ENCODE data around the gene KCNA2.

Gene KCNA2

DNA sequence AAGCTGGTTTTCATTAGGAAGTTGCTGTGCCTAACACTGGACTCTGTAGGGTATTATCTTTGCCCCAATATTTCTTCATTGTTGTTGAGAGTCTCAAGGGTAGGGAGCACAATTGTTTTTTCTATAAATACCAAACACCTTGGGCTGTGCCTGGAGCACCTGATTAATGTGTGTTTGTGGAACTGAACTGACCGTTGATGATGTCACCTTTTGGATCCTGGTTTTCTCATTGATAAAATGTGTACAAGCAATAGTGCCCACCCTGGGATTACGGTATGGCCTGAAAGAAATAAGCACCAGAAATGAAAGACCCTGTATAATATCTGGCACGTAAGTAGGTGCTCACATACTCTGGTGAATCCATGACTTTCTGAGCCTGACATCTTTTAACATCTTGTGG lies 39.3 kb downstream of the KCNA2 start:
- no peak for DNase-seq (ENCODE audit: low spot score)

DNA sequence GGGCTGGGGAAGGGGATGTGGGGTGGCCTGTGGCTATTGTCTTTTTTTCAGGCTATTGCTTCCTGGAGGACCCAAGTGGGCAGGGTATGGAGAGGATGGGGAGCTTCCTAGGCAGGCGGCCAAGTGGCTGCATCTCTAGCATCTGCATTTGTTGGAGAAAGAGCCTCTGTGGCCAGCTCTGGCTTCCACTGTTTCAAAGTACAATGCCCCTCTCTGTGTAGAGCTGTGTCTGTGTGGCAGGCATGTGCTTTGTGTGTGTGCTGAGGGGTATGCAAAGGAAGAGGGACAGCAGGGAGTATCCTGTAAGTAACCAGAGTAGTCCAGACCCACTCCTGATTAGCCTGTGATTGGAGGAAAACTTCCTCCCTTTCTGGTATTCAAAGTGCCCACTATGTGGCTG lies 40.6 kb downstream of the KCNA2 start:
- no peak for DNase-seq (ENCODE audit: low spot score)

DNA sequence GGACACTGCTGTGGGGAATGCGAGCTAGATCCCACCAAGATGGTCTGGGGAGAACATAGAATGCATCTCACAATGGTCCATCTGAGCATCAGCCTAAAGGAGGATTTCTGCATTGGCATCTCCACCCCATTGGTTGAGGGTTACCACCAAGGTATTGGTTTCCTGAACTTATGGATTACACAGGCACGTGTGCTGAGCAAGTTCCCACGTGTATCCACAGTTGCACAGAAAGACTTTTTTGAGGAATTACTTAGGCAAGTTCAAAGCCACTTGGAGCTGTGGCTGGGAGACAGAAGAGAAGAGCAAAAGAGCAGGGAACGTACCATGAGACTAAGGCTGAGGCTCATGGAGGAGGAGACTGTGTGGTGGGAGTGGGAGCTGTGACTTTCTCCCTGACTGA lies 43.1 kb downstream of the KCNA2 start:
- no peak for DNase-seq (ENCODE audit: low spot score)

DNA sequence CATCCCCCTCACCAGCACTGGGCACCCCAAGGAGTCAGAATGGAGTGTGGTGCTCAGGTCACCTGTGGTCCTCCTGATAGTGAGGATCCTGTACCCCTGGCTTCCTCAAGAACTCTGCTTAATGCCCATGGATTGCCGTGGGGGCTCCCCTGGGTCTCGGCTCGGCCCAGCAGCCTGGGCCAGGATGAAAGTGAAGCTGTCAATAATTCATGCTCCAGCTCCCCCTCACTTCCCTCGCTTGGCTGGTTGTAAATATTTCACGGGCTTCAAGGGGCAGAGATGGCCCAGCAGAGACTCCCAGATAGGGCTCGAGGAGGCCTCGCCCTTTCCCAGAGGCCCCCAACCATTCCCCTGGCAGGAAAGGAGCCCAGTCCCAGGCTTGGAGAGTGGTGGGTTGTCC lies 44.6 kb downstream of the KCNA2 start:
- no peak for DNase-seq (ENCODE audit: low spot score)

DNA sequence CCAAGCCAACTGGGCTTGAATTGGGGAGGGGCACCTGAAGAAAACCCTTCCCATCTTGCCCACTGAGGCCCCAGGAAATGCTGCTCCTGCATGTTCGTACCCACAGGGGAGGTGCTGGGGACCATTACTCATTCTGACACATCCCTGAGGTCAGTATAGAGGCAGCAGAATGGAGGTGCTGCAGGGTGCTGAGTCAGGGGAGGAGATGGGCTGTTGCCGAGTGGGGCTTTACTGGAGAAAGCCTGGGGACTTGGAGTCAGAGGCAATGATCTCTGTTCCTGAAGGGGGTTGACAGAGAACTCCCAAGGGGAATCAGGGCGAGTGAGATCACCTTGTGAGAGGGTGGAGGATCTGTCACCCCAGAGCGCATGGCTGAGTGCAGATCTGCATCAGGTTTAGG lies 47.0 kb downstream of the KCNA2 start:
- DNase-seq (ENCODE audit: low spot score) = no peak

DNA sequence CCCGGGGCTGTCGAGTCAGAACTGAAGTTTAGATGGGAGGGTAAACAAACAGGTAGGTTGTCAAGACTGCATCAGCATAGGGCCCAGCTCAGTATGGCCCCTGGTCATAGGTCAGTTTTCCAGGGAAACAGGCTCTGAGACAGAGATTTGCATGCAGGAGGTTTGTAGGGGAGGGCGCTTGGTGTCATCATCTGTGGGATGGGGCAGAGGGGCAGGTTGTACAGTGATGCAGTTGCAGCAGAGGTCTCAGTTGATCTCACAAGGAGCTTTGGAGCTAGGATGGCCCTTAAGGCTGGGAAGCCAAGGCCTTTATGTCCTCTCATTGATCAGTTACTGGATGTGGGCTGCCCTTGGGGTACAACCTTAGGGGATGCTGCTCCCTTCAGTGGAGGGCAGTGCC lies 48.7 kb downstream of the KCNA2 start:
- DNase-seq (ENCODE audit: low spot score) = no peak

DNA sequence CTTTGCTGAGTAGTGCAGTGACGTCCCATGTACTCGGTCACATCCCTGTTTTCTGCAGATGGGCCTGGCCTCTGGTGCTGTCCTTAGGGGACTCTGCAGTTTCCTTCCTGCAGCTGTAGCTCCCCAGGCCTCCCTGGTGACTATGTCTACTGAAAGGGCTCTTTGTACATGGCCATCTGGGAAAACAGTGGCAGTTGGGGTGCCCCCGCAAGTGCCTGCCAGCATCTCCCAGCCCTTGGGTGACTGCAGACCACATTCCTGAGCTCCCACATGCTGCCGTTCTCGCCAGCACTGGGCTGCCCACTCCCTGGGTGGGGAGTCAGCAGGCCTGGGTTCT lies 49.7 kb downstream of the KCNA2 start:
- DNase-seq (ENCODE audit: low spot score) = no peak

DNA sequence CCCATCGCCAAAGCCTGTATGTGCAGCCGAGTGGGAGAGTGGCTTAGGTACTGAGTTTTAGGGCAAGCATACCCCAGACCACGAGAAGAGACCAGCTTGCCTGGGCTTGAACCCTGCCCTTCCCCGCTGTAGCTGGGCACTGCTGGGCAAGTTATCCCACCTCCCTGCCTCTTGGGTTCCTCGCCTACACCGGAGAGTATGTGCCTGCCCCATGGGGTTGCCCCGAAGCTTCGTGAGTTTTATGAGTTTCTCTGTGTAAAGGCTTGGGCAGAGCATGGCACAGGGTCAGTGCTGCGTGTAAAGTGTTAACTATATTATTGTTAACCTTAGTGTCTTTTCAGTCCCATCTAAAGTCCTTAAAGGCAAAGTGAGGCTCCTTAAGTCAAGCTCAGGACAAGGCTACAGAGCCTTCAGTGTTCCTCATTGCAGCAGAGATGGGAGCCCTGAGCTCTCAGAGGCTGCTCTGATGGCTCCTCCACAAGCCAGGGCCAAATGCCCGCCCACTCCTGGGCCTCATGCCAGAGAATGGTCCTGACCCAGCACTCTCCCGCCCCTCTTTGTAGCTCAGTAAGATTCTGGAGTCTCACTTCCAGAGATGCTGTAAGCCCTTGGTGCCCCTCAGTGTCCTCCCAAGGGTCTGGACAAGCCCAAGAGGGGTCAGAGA lies 50.2 kb downstream of the KCNA2 start:
- no peak for DNase-seq (ENCODE audit: low spot score)

DNA sequence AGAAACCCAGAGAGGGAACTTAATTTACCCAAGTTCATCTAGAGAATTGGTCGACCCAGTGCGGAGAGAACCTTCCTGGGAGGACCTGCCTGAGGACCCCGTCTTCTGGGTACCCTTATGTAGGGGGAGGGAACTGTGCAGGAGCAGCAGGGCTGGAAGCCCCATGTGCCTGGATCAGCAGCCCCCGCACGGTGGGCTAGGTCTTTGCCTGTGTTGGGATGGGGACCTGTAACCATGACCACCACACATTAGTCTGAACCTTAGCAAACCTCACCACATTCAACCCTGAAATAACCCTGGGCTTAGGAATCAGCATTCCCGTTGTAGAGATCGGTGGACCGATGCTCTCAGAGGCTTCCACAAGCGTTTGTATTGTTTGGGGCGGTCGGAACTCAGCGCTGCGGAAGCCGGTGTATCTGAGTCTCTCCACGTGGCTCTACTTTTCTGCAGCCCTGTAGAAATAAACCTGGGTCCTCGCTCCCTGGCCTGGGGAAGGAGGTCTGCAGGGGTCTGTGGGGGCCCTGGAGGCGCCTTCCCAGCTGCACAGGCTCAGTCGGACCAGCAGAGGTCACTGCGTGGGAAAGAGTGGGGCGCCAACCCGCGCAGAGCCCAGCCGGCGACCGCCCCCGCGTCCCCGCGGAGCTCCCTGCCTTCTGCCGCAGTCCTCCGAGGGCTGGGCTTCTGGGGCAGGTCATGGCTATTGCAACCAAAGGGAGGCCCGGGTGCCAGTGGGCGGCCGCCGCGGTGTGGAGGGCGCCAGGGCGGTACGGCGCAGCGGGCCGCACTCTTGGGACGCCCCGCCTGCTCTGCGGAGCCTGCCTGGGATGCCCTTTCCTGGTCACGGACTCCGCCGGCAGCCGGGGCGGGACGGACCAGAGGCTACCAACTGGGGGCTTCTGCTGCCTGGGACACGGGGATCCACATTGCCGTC lies 51.0 kb downstream of the KCNA2 start:
- DNase-seq (ENCODE audit: low spot score) = no peak

DNA sequence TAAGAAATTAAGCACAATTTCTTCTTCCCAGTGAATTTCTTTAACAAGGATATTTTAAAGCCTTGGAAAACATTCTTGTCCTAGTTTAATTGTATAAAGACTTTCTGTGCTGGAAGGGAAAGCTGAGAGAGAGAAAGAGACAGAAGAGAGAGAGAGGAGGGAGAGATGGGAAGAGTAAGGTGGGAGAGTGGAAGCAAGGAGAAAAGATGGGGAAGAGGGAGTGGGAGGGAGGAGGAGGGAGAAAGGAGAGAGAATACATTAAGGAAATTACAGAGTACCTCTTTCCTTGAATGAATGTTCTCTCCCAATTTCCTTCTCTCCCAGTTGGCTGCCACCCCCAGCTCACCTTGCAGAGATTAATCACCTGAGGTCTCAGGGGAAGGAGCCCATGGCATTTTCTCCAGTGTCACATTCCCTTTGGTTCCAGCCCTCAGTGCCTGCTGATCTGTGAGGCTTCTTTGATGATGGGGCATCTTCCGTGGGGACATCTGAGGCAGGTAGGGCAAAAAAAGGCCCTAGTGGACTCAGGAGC lies 54.8 kb downstream of the KCNA2 start:
- DNase-seq (ENCODE audit: low spot score) = peak; percentile 30

DNA sequence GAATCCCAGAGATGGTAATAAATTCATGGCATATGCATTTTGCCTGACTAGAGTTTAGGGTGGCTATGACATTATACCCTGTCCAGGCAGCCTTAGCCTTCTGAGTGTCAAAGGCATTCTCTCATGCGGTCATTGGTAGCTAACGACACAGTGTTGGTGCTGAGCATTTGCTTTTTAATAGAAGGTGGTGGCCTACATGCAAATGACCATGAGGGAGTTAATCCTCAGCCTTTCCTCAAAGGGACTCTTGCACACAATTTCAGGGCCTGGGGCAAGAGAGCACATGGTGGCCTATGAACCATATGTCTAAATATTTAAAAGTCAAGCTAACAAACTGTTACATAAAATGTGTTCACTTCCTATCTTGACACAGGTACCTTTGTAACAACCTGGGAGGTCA lies 56.3 kb downstream of the KCNA2 start:
- DNase-seq (ENCODE audit: low spot score) = no peak

DNA sequence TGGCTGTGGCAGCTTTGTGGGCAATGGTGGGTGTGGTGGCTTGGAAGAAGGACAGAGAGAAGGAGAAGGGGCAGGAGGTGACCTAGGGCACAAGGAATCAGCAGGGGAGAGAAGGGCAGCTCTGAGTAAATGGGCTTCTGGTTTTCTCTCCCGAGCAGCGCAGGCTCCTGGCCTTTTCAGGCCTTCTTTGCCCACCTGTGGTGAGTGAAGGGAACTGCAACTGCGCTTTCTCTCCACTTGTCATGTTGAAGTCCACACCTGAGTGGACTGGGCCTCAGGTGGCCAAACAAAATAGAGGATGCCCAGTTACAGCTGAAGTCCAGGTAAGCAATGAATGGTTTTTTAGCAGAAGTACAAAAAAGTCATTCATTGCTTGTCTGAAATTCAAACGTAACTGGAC lies 57.8 kb downstream of the KCNA2 start:
- no peak for DNase-seq (ENCODE audit: low spot score)

DNA sequence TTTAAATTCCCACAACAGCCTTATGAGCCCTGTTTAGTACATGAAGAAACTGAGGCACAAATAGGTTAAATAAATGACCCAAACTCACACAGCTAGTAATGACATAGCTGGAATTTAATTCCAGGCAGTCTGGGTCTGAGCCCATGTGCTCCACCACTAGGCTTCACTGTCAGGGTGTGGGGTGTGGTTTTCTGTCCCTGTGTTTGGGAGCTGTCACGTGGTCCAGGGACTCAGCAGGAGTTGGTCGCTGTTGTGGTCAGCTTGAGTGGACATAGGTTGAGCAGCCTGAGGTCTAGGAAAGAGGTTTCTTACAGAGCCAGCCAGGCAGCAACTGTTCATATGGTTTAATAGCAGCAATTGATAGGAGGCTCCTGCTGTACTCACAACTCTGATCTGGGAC lies 59.1 kb downstream of the KCNA2 start:
- DNase-seq (ENCODE audit: low spot score) = no peak

DNA sequence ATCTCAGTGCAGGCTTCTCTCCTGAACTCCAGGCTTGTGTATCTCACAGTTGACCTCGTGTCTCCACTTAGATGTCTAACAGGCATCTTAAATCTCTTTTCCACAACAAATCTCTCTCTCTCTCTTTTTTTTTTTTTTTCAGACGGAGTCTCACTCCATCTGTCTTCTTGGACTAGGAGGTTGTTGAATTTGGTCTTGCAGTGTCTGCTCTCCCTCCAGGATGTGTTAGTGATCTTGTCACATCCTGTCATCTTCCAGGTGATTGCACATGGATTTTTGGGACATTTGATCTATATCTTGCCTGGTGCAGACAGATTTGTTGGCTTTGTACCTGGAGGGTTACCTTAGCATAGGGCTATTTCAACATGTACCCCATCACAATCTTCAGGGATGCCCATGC lies 60.7 kb downstream of the KCNA2 start:
- no peak for DNase-seq (ENCODE audit: low spot score)

DNA sequence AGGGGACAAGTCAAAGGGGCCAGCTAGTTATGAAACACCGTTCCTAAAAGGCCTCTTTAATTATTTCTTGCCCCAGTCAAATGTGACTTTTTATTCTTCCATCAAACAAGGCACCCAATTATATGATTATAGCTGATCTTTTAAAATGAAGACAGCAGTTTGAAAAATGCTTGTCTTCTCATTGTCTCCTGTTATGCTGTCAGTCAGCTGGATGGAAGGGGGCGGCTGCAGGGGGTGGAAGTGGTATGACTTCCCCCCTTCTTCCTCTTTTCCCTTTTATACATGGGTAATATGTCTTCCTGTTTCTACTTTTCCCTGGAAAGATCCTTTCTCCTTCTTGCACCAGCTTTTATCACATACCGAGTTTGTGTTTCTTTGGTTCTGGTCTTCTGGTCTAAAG lies 61.4 kb downstream of the KCNA2 start:
- DNase-seq (ENCODE audit: low spot score) = no peak
